T1000 (cell line): ENCODE results near the gene CATSPER1.

Experiments
- DNase-seq: peaks from one replicate; lab custom pipeline; 2025; ENCODE audit warnings: mixed read lengths; lab: John Stamatoyannopoulos, UW

The CATSPER1 gene

GRCh38 chr11:66026017-66026529 is at the start of gene CATSPER1:
Gene CATSPER1 (minus strand): TSS chr11:66026479. CDS start chr11:66026379, 100 bp downstream.
- no peak for DNase-seq

- DNase-seq = no peak
Observed at GRCh38 chr11:66075273-66075672, 49.0 kb upstream of the CATSPER1 start.

GRCh38 chr11:66073669-66074068 is 47.4 kb upstream of the CATSPER1 start:
- DNase-seq = no peak

GRCh38 chr11:66072518-66072917 is 46.2 kb upstream of the CATSPER1 start:
- DNase-seq = no peak

- DNase-seq = no peak
Observed at GRCh38 chr11:66072081-66072480, 45.8 kb upstream of the CATSPER1 start.

GRCh38 chr11:66071381-66071801 is 45.1 kb upstream of the CATSPER1 start:
- no peak for DNase-seq

GRCh38 chr11:66070604-66071380 is 44.5 kb upstream of the CATSPER1 start:
- DNase-seq = no peak

- DNase-seq = peak; percentile 68
Observed at GRCh38 chr11:66069715-66070603, 43.7 kb upstream of the CATSPER1 start, which contains the start of gene PACS1. Gene PACS1 (plus strand): TSS chr11:66070272. CDS start chr11:66070487, 215 bp downstream.

- peak; percentile 59 for DNase-seq
Observed at GRCh38 chr11:66068923-66069714, 42.8 kb upstream of the CATSPER1 start.

GRCh38 chr11:66068154-66068821 is 42.0 kb upstream of the CATSPER1 start:
- DNase-seq = peak; percentile 54

- no peak for DNase-seq
Observed at GRCh38 chr11:66067640-66068039, 41.4 kb upstream of the CATSPER1 start.

- DNase-seq = no peak
Observed at GRCh38 chr11:66066751-66067150, 40.5 kb upstream of the CATSPER1 start.

- DNase-seq = no peak
Observed at GRCh38 chr11:66064571-66064970, 38.3 kb upstream of the CATSPER1 start.

GRCh38 chr11:66063900-66064299 is 37.6 kb upstream of the CATSPER1 start:
- no peak for DNase-seq

GRCh38 chr11:66062408-66062807 is 36.1 kb upstream of the CATSPER1 start:
- DNase-seq = no peak

- DNase-seq = no peak
Observed at GRCh38 chr11:66061268-66061667, 35.0 kb upstream of the CATSPER1 start.

- DNase-seq = no peak
Observed at GRCh38 chr11:66059966-66060680, 33.8 kb upstream of the CATSPER1 start.

GRCh38 chr11:66056501-66056900 is 30.2 kb upstream of the CATSPER1 start:
- no peak for DNase-seq

GRCh38 chr11:66055021-66055420 is 28.7 kb upstream of the CATSPER1 start:
- no peak for DNase-seq

- DNase-seq = no peak
Observed at GRCh38 chr11:66052664-66052982, 26.3 kb upstream of the CATSPER1 start.
